Measurements from ENCODE around the gene LAYN. TPM values are rescaled to one million over a fixed set of nuclear protein-coding genes. Genes with fewer than 3 reads are reported as not detected.

The LAYN gene
- total RNA-seq, 1 donor, result 81.8 TPM

DNA sequence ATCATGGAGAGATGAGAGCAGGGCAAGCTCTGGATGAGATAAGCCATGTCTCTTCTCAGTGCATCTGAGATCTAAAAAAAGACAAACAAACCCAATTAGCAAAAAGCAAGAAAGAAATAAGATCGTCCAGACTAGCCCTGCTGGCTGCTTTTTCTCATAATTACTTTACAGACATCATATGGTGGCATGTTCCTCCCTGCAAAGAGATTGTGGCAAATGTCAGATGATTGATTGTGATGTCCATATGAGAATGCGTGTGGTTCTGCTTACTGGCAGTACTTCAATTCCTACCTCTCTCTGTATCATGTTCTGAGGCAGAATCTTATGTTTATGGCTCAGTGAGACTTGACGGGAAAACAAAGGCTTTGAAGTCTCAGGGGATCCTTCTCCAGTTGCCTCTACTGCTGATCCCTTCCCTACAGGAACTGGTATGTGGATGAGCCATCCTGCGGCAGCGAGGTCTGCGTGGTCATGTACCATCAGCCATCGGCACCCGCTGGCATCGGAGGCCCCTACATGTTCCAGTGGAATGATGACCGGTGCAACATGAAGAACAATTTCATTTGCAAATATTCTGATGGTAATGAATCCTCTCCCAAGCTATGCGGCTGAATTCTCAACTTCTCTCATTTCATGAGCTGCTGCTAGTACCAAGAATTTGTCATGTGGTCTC, 8.8 kb downstream of the LAYN start:
- Histone ChIP-seq H3K27me3 (ENCODE audit: insufficient read depth, low read length) (no peaks in the 10 kb centered on the region), H3K79me2 (ENCODE audit: insufficient read depth, low read length) (no peaks in the 10 kb centered on the region), H3K27ac (ENCODE audit: low read depth, low read length) (peak overlapping the region; percentile 2), H3K4me1 (ENCODE audit: insufficient read depth, low read length) (peaks cover 13% of the 10 kb centered on the region), H3K4me3 (ENCODE audit: insufficient read depth, low read length) (no peak overlapping the region), H4K20me1 (ENCODE audit: insufficient read depth, low read length) (no peaks in the 10 kb centered on the region), H3K9me3 (ENCODE audit: low read depth, low read length) (no peaks in the 10 kb centered on the region), H3K4me2 (ENCODE audit: insufficient read depth, low read length) (no peak overlapping the region), H2AFZ (ENCODE audit: low read length) (no peak overlapping the region), H3K36me3 (ENCODE audit: insufficient read depth, low read length) (peaks cover 59% of the 10 kb centered on the region)
- TF ChIP-seq, protein P1, sequence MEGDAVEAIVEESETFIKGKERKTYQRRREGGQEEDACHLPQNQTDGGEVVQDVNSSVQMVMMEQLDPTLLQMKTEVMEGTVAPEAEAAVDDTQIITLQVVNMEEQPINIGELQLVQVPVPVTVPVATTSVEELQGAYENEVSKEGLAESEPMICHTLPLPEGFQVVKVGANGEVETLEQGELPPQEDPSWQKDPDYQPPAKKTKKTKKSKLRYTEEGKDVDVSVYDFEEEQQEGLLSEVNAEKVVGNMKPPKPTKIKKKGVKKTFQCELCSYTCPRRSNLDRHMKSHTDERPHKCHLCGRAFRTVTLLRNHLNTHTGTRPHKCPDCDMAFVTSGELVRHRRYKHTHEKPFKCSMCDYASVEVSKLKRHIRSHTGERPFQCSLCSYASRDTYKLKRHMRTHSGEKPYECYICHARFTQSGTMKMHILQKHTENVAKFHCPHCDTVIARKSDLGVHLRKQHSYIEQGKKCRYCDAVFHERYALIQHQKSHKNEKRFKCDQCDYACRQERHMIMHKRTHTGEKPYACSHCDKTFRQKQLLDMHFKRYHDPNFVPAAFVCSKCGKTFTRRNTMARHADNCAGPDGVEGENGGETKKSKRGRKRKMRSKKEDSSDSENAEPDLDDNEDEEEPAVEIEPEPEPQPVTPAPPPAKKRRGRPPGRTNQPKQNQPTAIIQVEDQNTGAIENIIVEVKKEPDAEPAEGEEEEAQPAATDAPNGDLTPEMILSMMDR (IDR thresholded peaks at IDR 0.05; ENCODE audit: extremely low read depth, low read depth, low read length), result no peak
- no peak for DNase-seq (ENCODE audit: insufficient read length, low spot score, missing footprints)

DNA sequence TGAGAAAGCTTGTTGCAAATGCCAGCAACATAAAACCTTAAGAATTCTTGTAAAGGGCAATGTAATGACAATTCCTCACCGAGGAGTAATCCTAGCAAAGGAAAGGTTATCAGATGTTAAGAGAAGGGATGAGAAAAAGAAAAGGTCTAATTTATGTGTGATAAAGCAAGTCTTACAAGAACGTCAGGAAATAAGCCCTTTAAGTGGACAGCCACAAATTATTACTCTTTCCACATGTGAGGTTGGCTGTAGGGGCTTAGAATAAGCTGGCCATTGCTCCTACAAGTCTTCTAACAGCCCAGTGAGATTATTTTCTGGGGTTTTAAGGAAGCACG, 9.3 kb downstream of the LAYN start:
- Histone ChIP-seq H3K27me3 (ENCODE audit: insufficient read depth, low read length) (no peaks in the 10 kb centered on the region), H4K20me1 (ENCODE audit: insufficient read depth, low read length) (no peaks in the 10 kb centered on the region), H3K4me1 (ENCODE audit: insufficient read depth, low read length) (peaks cover 16% of the 10 kb centered on the region), H3K79me2 (ENCODE audit: insufficient read depth, low read length) (no peaks in the 10 kb centered on the region), H3K4me2 (ENCODE audit: insufficient read depth, low read length) (no peak overlapping the region), H3K27ac (ENCODE audit: low read depth, low read length) (no peak overlapping the region), H3K4me3 (ENCODE audit: insufficient read depth, low read length) (no peak overlapping the region), H2AFZ (ENCODE audit: low read length) (no peak overlapping the region), H3K36me3 (ENCODE audit: insufficient read depth, low read length) (peaks cover 55% of the 10 kb centered on the region), H3K9me3 (ENCODE audit: low read depth, low read length) (no peaks in the 10 kb centered on the region)
- DNase-seq (ENCODE audit: insufficient read length, low spot score, missing footprints), result no peak
- TF ChIP-seq, protein P1 (IDR thresholded peaks at IDR 0.05; ENCODE audit: extremely low read depth, low read depth, low read length), result no peak

DNA sequence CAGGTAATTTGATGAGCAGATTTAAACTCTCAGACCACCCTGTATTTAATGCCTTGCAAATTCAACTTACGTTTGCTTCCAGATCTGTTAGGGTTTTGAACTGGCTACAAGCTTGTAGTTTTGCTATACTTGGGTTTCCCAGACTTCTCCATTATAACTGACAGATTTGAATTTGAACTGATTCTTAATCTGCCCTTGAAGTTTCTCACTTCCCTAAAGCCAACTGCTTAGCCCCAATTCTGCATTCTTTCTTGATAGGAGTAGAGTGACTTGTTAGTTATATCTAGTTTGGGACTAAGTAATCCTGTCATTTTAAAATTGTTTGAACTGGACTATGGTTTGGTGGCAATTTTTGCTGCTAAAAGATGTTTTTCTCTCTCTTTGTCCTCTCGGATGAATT, 9.7 kb downstream of the LAYN start:
- Histone ChIP-seq H3K4me3 (ENCODE audit: insufficient read depth, low read length) (no peak overlapping the region), H3K79me2 (ENCODE audit: insufficient read depth, low read length) (no peaks in the 10 kb centered on the region), H3K9me3 (ENCODE audit: low read depth, low read length) (no peaks in the 10 kb centered on the region), H3K27me3 (ENCODE audit: insufficient read depth, low read length) (no peaks in the 10 kb centered on the region), H4K20me1 (ENCODE audit: insufficient read depth, low read length) (no peaks in the 10 kb centered on the region), H3K27ac (ENCODE audit: low read depth, low read length) (no peak overlapping the region), H3K4me2 (ENCODE audit: insufficient read depth, low read length) (no peak overlapping the region), H3K4me1 (ENCODE audit: insufficient read depth, low read length) (peaks cover 20% of the 10 kb centered on the region), H2AFZ (ENCODE audit: low read length) (no peak overlapping the region), H3K36me3 (ENCODE audit: insufficient read depth, low read length) (peaks cover 52% of the 10 kb centered on the region)
- TF ChIP-seq, protein P1 (IDR thresholded peaks at IDR 0.05; ENCODE audit: extremely low read depth, low read depth, low read length), result no peak
- DNase-seq (ENCODE audit: insufficient read length, low spot score, missing footprints), result no peak

DNA sequence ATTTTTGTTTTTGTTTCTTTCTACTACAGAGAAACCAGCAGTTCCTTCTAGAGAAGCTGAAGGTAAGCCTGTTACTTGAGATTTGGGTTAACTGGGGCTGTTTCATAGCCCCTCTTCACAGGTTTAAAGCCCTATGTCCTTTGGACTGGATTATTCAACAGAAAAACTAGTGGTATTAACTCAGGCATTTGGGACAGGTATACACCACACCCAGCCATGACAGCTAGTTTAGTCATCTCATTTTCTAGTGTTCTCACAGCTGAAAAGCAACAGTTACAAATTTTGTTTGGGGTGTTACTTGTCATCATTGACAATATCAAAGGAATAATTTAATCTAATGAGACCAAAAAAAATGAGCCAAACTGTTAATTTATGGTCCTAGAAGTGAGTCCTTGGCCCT, 14.0 kb downstream of the LAYN start:
- Histone ChIP-seq H3K4me2 (ENCODE audit: insufficient read depth, low read length) (no peak overlapping the region), H4K20me1 (ENCODE audit: insufficient read depth, low read length) (no peaks in the 10 kb centered on the region), H3K27ac (ENCODE audit: low read depth, low read length) (peak overlapping the region; percentile 88), H3K27me3 (ENCODE audit: insufficient read depth, low read length) (no peaks in the 10 kb centered on the region), H3K4me1 (ENCODE audit: insufficient read depth, low read length) (peaks cover 43% of the 10 kb centered on the region), H3K4me3 (ENCODE audit: insufficient read depth, low read length) (no peak overlapping the region), H3K79me2 (ENCODE audit: insufficient read depth, low read length) (no peaks in the 10 kb centered on the region), H3K36me3 (ENCODE audit: insufficient read depth, low read length) (peaks cover 25% of the 10 kb centered on the region), H2AFZ (ENCODE audit: low read length) (no peak overlapping the region), H3K9me3 (ENCODE audit: low read depth, low read length) (no peaks in the 10 kb centered on the region)
- no peak for DNase-seq (ENCODE audit: insufficient read length, low spot score, missing footprints)
- TF ChIP-seq, protein P1 (IDR thresholded peaks at IDR 0.05; ENCODE audit: extremely low read depth, low read depth, low read length), result no peak
